A673 (cell line): ENCODE data around the gene GUCY1B1. TPM values are rescaled to one million over a fixed set of nuclear protein-coding genes. Genes with fewer than 3 reads are reported as not detected.

Experiments used
- Bru-seq: library from RNA; stranded (reverse); fragments of 400-500 nt; gene quantifications from one replicate; lab custom pipeline; 2021; lab: Mats Ljungman, UMichigan
- BruChase-seq, 2 experiments: library from RNA; stranded (reverse); fragments of 400-500 nt; gene quantifications; one replicate each; lab custom pipeline; 2021; lab: Mats Ljungman, UMichigan
- BruUV-seq: library from RNA; stranded (reverse); fragments of 400-500 nt; replicated peaks from 2 replicates; lab custom pipeline; 2021; lab: Mats Ljungman, UMichigan
- CTCF ChIA-PET: fragments of 300-600 bp; sonication (Branson Sonifier 250); formaldehyde crosslinking; loops from one replicate; lab custom pipeline; 2022; ENCODE audit warnings: antibody characterized with exemption; lab: Charles Lee
- POLR2A ChIA-PET: fragments of 300-600 bp; sonication (Branson Sonifier 250); formaldehyde crosslinking; loops from one replicate; lab custom pipeline; 2022; ENCODE audit warnings: antibody characterized with exemption; ENCODE audit not compliant: low non-redundant PET; lab: Charles Lee
- DNase-seq: peaks from one replicate; pipeline ENCODE4 v3.0.0-alpha.2; 2015; ENCODE audit warnings: low spot score
- H3K27ac ChIP-seq: fragments of 200-600 bp; sonication (generic); 2 replicates; pipeline ENCODE4 v1.5.1; 2016; ENCODE audit warnings: mixed run types, low read depth, mild to moderate bottlenecking, mixed read lengths, antibody characterized with exemption, low read length; ENCODE audit not compliant: poor library complexity, severe bottlenecking
- H3K27me3 ChIP-seq: fragments of 200-600 bp; sonication (generic); replicated peaks from 2 replicates; pipeline ENCODE4 v1.6.1; 2017; ENCODE audit warnings: mixed run types, low read depth, mild to moderate bottlenecking, mixed read lengths, antibody characterized with exemption, low read length; ENCODE audit not compliant: insufficient read depth, poor library complexity
- H3K36me3 ChIP-seq: fragments of 200-600 bp; sonication (generic); 2 replicates; pipeline ENCODE4 v1.6.1; 2016; ENCODE audit warnings: mixed run types, mild to moderate bottlenecking, mixed read lengths, antibody characterized with exemption, low read length; ENCODE audit not compliant: insufficient read depth, poor library complexity, severe bottlenecking
- H3K4me1 ChIP-seq: fragments of 200-600 bp; sonication (generic); 2 replicates; pipeline ENCODE4 v1.6.1; 2017; ENCODE audit warnings: mixed run types, mild to moderate bottlenecking, mixed read lengths, antibody characterized with exemption, low read length; ENCODE audit not compliant: insufficient read depth, poor library complexity, severe bottlenecking
- H3K4me3 ChIP-seq: fragments of 200-600 bp; sonication (generic); 2 replicates; pipeline ENCODE4 v1.5.1; 2016; ENCODE audit warnings: low read depth, mixed run types, mild to moderate bottlenecking, mixed read lengths, low read length; ENCODE audit not compliant: poor library complexity, severe bottlenecking
- H3K9me3 ChIP-seq: fragments of 200-600 bp; sonication (generic); 2 replicates; pipeline ENCODE4 v1.6.1; 2016; ENCODE audit warnings: mixed run types, low read depth, mild to moderate bottlenecking, mixed read lengths, antibody characterized with exemption, low read length; ENCODE audit not compliant: poor library complexity, severe bottlenecking
- EZH2 ChIP-seq: fragments of 200-600 bp; sonication (generic); IDR thresholded peaks from 2 replicates; pipeline ENCODE4 v1.6.1; 2017; ENCODE audit warnings: borderline replicate concordance, low read depth, mild to moderate bottlenecking, mixed read lengths, antibody characterized with exemption, low read length; ENCODE audit not compliant: poor library complexity, severe bottlenecking
- intact Hi-C: fragments of 100-400 bp; cut with micrococcal nuclease; formaldehyde crosslinking; loops from one replicate; pipeline ENCODE4 v1.10.0; 2022; ENCODE audit not compliant: unreplicated experiment
- long read RNA-seq: library from polyadenylated mRNA; stranded (forward); transcript quantifications from one replicate; pipeline ENCODE4 v2.0.0, GENCODE V29; 2022
- total RNA-seq: library from RNA; stranded (reverse); gene quantifications from 2 replicates; pipeline ENCODE4 v1.2.3, GENCODE V29; 2021
- TF ChIP-seq, protein P1 (sequence below): fragments of 300-800, 200-600 bp; sonication (generic); conservative IDR thresholded peaks from 2 replicates; pipeline ENCODE4 v1.5.1; 2017; ENCODE audit warnings: low read depth, mild to moderate bottlenecking, antibody characterized with exemption, low read length, moderate library complexity, mixed read lengths

GUCY1B1 gene
- not detected in 2 replicates for total RNA-seq
- percentile 8 among the genes with signal in this experiment for Bru-seq, nascent RNA
- percentile 5 among the genes with signal in this experiment for BruChase-seq, experiment 1, labeled RNA remaining after a 2-hour chase
- percentile 8 among the genes with signal in this experiment for BruChase-seq, experiment 2, labeled RNA remaining after a 6-hour chase
- long read RNA-seq = 0 reads

DNA sequence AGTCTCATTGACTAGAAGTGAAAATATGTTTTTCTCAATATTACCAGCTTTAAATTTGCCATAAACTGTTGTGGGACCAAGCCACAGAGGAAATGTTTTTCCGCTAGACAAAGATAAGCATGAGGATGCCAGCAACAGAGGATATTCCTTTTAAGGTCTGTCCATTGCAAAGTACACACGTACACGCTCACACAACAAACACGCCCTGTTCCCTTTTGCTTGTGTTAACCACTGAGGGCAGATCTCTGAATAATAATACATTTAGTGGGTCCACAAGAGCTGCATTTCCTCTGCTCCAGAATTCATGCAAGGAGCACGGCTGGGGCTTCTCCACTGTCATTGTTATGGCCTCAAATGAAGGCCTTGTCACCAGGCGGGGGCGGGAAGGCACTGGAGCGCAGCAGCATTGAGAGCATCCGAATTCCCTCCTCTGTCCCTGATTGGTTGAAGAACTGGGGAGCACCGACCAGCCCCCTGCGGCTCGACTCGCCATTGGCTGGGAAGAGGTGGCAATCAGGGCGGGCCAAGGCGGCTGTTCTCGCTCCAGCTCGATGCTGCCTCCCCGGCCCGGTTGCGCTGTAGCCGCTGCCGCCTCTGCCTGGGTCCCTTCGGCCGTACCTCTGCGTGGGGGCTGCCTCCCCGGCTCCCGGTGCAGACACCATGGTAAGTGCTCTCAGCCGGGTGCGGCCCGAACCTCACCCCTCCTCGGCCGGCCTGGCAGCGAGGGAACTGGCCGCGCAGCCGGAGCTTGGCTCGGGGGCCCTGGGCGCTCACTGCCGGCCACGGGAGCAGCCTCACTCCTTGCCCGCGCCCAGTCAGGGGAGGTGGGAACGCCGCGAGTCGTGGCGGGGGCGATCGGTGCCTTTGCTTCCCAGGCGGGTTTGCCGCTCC is at the start of gene GUCY1B1:
Gene GUCY1B1 (plus strand): TSS at position 541 of the 891 bp plus-strand sequence. CDS start 120 bp downstream, at position 661.
- ChIA-PET POLR2A (no interaction called here), CTCF (no interaction called here)
- DNase-seq = peak; percentile 65
- intact Hi-C loops = loop anchor here (10.0 kb wide), 1 partner anchor 494 kb away; no protein-coding TSS in a partner anchor
- TF ChIP-seq EZH2 = no peak
- TF ChIP-seq, protein P1, sequence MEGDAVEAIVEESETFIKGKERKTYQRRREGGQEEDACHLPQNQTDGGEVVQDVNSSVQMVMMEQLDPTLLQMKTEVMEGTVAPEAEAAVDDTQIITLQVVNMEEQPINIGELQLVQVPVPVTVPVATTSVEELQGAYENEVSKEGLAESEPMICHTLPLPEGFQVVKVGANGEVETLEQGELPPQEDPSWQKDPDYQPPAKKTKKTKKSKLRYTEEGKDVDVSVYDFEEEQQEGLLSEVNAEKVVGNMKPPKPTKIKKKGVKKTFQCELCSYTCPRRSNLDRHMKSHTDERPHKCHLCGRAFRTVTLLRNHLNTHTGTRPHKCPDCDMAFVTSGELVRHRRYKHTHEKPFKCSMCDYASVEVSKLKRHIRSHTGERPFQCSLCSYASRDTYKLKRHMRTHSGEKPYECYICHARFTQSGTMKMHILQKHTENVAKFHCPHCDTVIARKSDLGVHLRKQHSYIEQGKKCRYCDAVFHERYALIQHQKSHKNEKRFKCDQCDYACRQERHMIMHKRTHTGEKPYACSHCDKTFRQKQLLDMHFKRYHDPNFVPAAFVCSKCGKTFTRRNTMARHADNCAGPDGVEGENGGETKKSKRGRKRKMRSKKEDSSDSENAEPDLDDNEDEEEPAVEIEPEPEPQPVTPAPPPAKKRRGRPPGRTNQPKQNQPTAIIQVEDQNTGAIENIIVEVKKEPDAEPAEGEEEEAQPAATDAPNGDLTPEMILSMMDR = no peak
- H3K36me3 ChIP-seq = no peaks in the 10 kb centered on the region
- no peaks in the 10 kb centered on the region for H3K4me1 ChIP-seq
- BruUV-seq = no TSS peak
- H3K27me3 ChIP-seq = peaks cover 37% of the 10 kb centered on the region
- H3K4me3 ChIP-seq = peak within 1 kb of the TSS; percentile 39
- no peak within 1 kb of the TSS for H3K27ac ChIP-seq
- no peaks in the 10 kb centered on the region for H3K9me3 ChIP-seq

DNA sequence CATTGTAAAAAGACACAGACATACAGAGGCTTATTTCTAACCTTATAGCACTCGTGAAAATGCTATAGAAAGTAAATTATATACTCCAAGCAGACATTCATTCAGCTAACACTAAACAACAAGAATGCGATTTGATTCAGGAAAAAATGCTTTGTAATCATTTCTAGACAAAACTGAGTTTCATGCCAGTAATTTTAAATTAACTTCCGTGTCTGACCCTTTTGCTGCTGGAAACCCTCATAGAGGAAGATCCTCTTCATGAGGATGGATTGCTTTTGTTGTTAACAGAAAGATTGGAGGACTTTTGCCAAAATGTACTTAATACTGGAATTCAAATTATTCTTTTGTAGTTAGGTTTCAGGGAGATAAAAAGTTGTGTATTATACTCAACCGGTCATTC is 48.9 kb upstream of the GUCY1B1 start:
- intact Hi-C loops = no loop called here
- POLR2A ChIA-PET = no interaction called here
- Histone ChIP-seq H3K4me3 (no peak overlapping the region), H3K36me3 (no peaks in the 10 kb centered on the region), H3K9me3 (no peaks in the 10 kb centered on the region), H3K27ac (no peak overlapping the region), H3K4me1 (no peaks in the 10 kb centered on the region), H3K27me3 (no peaks in the 10 kb centered on the region)
- TF ChIP-seq EZH2 = no peak
- TF ChIP-seq, protein P1 = no peak
- BruUV-seq = no TSS peak
- DNase-seq = no peak
- CTCF ChIA-PET = no interaction called here

DNA sequence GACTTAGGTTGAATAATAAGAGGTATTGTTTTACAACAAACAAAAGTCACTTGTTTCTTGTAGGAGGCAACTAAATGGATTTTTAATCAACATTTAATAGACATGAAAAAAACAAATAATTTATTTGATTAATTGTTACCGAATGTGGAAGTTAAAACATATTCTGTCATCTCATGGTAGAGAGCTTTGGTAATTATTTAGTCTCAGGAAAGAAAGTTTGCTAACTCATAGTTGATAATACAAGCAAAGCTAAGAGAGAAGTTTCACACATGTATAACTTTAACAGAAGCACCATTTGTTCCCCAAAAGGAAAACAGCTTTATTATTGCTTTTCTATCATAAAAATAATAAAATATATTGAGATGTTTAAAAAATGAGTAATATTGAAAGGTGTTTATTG is 47.3 kb upstream of the GUCY1B1 start:
- ChIA-PET POLR2A (no interaction called here), CTCF (no interaction called here)
- H3K9me3 ChIP-seq = no peaks in the 10 kb centered on the region
- no peaks in the 10 kb centered on the region for H3K4me1 ChIP-seq
- H3K27ac ChIP-seq = no peak overlapping the region
- no peaks in the 10 kb centered on the region for H3K27me3 ChIP-seq
- H3K4me3 ChIP-seq = no peak overlapping the region
- no peak for DNase-seq
- intact Hi-C loops = no loop called here
- TF ChIP-seq, protein P1 = no peak
- TF ChIP-seq EZH2 = no peak
- no peaks in the 10 kb centered on the region for H3K36me3 ChIP-seq
- BruUV-seq = no TSS peak
